ENCODE data around the gene WNT9B.
A peak's percentile ranks its signal among the peaks of the same experiment; 100 is the strongest.

WNT9B gene

GRCh38 chr17:46857600-46857999 lies 6.2 kb downstream of the WNT9B start:
- DNase-seq (ENCODE audit: low spot score): no peak

GRCh38 chr17:46859996-46860395 lies 8.6 kb downstream of the WNT9B start:
- DNase-seq (ENCODE audit: low spot score): no peak

GRCh38 chr17:46862949-46863348 lies 11.6 kb downstream of the WNT9B start:
- no peak for DNase-seq (ENCODE audit: low spot score)

GRCh38 chr17:46863383-46864121 lies 12.2 kb downstream of the WNT9B start:
- DNase-seq (ENCODE audit: low spot score): no peak

- DNase-seq (ENCODE audit: low spot score): no peak
Observed at GRCh38 chr17:46865100-46865499, 13.7 kb downstream of the WNT9B start.

- DNase-seq (ENCODE audit: low spot score): no peak
Observed at GRCh38 chr17:46866325-46866724, 14.9 kb downstream of the WNT9B start.

- no peak for DNase-seq (ENCODE audit: low spot score)
Observed at GRCh38 chr17:46866747-46867146, 15.4 kb downstream of the WNT9B start.

GRCh38 chr17:46868689-46869187 lies 17.4 kb downstream of the WNT9B start:
- no peak for DNase-seq (ENCODE audit: low spot score)

- DNase-seq (ENCODE audit: low spot score): no peak
Observed at GRCh38 chr17:46869296-46869695, 17.9 kb downstream of the WNT9B start.

- peak; percentile 73 for DNase-seq (ENCODE audit: low spot score)
Observed at GRCh38 chr17:46869975-46870803, 18.8 kb downstream of the WNT9B start.

- no peak for DNase-seq (ENCODE audit: low spot score)
Observed at GRCh38 chr17:46872421-46872820, 21.0 kb downstream of the WNT9B start.

GRCh38 chr17:46873941-46874645 lies 22.7 kb downstream of the WNT9B start:
- DNase-seq (ENCODE audit: low spot score): no peak

GRCh38 chr17:46874906-46875305 lies 23.5 kb downstream of the WNT9B start:
- DNase-seq (ENCODE audit: low spot score): no peak

GRCh38 chr17:46875849-46876352 lies 24.5 kb downstream of the WNT9B start:
- no peak for DNase-seq (ENCODE audit: low spot score)

GRCh38 chr17:46876353-46876887 lies 25.0 kb downstream of the WNT9B start:
- peak; percentile 84 for DNase-seq (ENCODE audit: low spot score)

GRCh38 chr17:46876926-46877325 lies 25.5 kb downstream of the WNT9B start:
- DNase-seq (ENCODE audit: low spot score): no peak

- no peak for DNase-seq (ENCODE audit: low spot score)
Observed at GRCh38 chr17:46877466-46877865, 26.1 kb downstream of the WNT9B start.

GRCh38 chr17:46878055-46878454 lies 26.7 kb downstream of the WNT9B start:
- DNase-seq (ENCODE audit: low spot score): no peak

- no peak for DNase-seq (ENCODE audit: low spot score)
Observed at GRCh38 chr17:46879101-46879500, 27.7 kb downstream of the WNT9B start.

- DNase-seq (ENCODE audit: low spot score): no peak
Observed at GRCh38 chr17:46881015-46881414, 29.6 kb downstream of the WNT9B start.

GRCh38 chr17:46882666-46883065 lies 31.3 kb downstream of the WNT9B start:
- no peak for DNase-seq (ENCODE audit: low spot score)

GRCh38 chr17:46883871-46884520 lies 32.6 kb downstream of the WNT9B start:
- DNase-seq (ENCODE audit: low spot score): no peak
